A549 treated with DMSO at 1 μM for 4 hours (cell line): Measurements from ENCODE around the gene IL1RAPL1. TPM values are rescaled to one million over a fixed set of nuclear protein-coding genes. Genes with fewer than 3 reads are reported as not detected.

ENCODE experiments used
- total RNA-seq: library from RNA; stranded (reverse); fragments of 200-300 nt; extraction: Qiagen RNA extraction; gene quantifications from 5 replicates; pipeline ENCODE4 v1.2.3, GENCODE V29; 2022; ENCODE audit warnings: low read depth

IL1RAPL1 gene
- total RNA-seq, result 0.02 TPM in 1 of 5 replicates, not detected in the others

DNA sequence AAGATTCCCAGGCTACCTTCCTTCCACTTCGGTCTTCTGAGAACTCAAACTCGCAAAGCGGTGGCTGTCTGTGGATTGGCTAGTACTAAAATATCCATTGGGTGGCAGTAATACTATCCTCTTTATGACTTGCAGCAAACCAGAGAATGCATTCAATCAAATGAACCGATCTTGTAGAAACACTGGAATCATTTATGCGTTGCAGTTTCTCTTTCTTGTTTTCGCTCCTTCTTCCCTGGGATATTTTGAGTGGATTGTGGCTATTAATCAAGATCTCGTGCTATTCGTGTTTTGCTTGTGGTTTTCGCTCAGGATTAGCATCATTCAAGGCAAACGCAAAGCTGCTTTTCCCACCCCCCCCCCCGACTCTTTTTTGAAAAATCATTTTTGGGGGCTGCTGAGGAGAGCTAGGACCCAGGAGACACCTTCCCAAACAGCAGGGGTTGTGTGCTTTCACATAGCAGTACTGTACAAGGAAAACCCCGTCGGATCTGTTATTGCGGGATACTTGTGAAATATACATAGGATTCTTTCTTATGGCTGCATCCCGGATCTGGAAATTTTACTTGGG, at the start of gene IL1RAPL1:
Gene IL1RAPL1 (plus strand): TSS at position 466 of the 571 bp plus-strand sequence.

